Thyroid gland (tissue), 4 donors: ENCODE measurements around the gene ANKRD1. TPM values are rescaled to one million over a fixed set of nuclear protein-coding genes. Genes with fewer than 3 reads are reported as not detected.

Source experiments
- DNase-seq, 2 donors: peaks; one replicate each; pipeline ENCODE4 v3.0.0-alpha.2; 2019
- H3K27ac ChIP-seq, 3 donors: fragments of 200-600 bp; sonication (generic); 1 replicate in 2 of 3; 2 replicates in 1 of 3; pipeline ENCODE4 v1.5.1; 2016 to 2019; ENCODE audit warnings: mild to moderate bottlenecking in 1 of 3, moderate library complexity in 1 of 3
- H3K27me3 ChIP-seq: fragments of 200-600 bp; sonication (generic); one replicate; pipeline ENCODE4 v1.5.1; 2019
- H3K36me3 ChIP-seq, 2 donors: fragments of 200-600 bp; sonication (generic); one replicate each; pipeline ENCODE4 v1.5.1; 2016 to 2019
- H3K4me1 ChIP-seq, 2 donors: fragments of 200-600 bp; sonication (generic); one replicate each; pipeline ENCODE4 v1.5.1; 2017 to 2019
- H3K4me3 ChIP-seq, 3 donors: fragments of 200-600 bp; sonication (generic); replicated peaks in 1 of 3; 1 replicate in 2 of 3; 2 replicates in 1 of 3; pipeline ENCODE4 v1.5.1; 2016; ENCODE audit warnings: mild to moderate bottlenecking in 1 of 3
- H3K9me3 ChIP-seq: fragments of 200-600 bp; sonication (generic); one replicate; pipeline ENCODE4 v1.5.1; 2017
- CTCF ChIP-seq, 6 experiments: fragments of 200-600 bp in 3 of 6; fragments of 450-650 bp in 3 of 6; sonication (generic) in 3 of 6; IDR thresholded peaks; one replicate each; pipeline ENCODE4 v1.5.1; 2016 to 2019; ENCODE audit warnings: antibody characterized with exemption in 6 of 6, mild to moderate bottlenecking in 2 of 6, inconsistent platforms in 1 of 6, moderate library complexity in 1 of 6
- POLR2A ChIP-seq, 2 donors: fragments of 450-650 bp; IDR thresholded peaks; one replicate each; pipeline ENCODE4 v1.6.1; 2017; ENCODE audit warnings: antibody characterized with exemption in 2 of 2, mild to moderate bottlenecking in 2 of 2, moderate library complexity in 1 of 2
- WGBS, 2 donors: methylation state at CpG; one replicate each; pipeline ENCODE4 v1.1.5; 2017; 5-methylcytosine and 5-hydroxymethylcytosine counted together
- intact Hi-C: fragments of 100-400 bp; cut with DNase I; formaldehyde crosslinking; loops from one replicate; pipeline ENCODE4 v1.15.1; 2023
- total RNA-seq, 4 donors: library from RNA; depleted of rRNA; stranded (reverse); fragments of >200 nt; gene quantifications; one replicate each; pipeline ENCODE4 v1.2.3, GENCODE V29; 2016

The ANKRD1 gene
- total RNA-seq, 4 donors from 2014 or later: 0.94 TPM; not detected in 3

GRCh38 chr10:90919683-90920574, 958 bp downstream of the ANKRD1 start:
- Histone ChIP-seq H3K27ac (no peak overlapping the region), H3K4me1 (no peaks in the 10 kb centered on the region), H3K4me3 (no peak overlapping the region), H3K27me3 (no peaks in the 10 kb centered on the region), H3K36me3 (no peaks in the 10 kb centered on the region), H3K9me3 (no peaks in the 10 kb centered on the region)
- intact Hi-C loops: no loop called here
- WGBS, 2 donors: 53 to 72% methylated on average over 8 of the region's 8 CpGs
- TF ChIP-seq CTCF (IDR thresholded peaks at IDR 0.05): no peak
- no peak for TF ChIP-seq POLR2A (IDR thresholded peaks at IDR 0.05)
- DNase-seq: no peak

GRCh38 chr10:90917968-90918318, 2.9 kb downstream of the ANKRD1 start:
- Histone ChIP-seq H3K27me3 (no peaks in the 10 kb centered on the region), H3K27ac (no peak overlapping the region), H3K4me3 (no peak overlapping the region), H3K9me3 (no peaks in the 10 kb centered on the region), H3K4me1 (no peaks in the 10 kb centered on the region), H3K36me3 (no peaks in the 10 kb centered on the region)
- DNase-seq: no peak
- 90 to 92% methylated on average over 3 of the region's 3 CpGs for WGBS, 2 donors
- TF ChIP-seq POLR2A (IDR thresholded peaks at IDR 0.05) (no peak), CTCF (IDR thresholded peaks at IDR 0.05) (no peak)
- intact Hi-C loops: no loop called here

- H3K4me3 ChIP-seq: no peak overlapping the region
- no peak for TF ChIP-seq CTCF (IDR thresholded peaks at IDR 0.05)
- TF ChIP-seq POLR2A (IDR thresholded peaks at IDR 0.05): no peak
- H3K27ac ChIP-seq: no peak overlapping the region
- 66 to 74% methylated on average over 8 of the region's 8 CpGs for WGBS, 2 donors
- H3K27me3 ChIP-seq: no peaks in the 10 kb centered on the region
- intact Hi-C loops: no loop called here
- no peak for DNase-seq
- H3K4me1 ChIP-seq: no peaks in the 10 kb centered on the region
- H3K36me3 ChIP-seq: no peaks in the 10 kb centered on the region
- no peaks in the 10 kb centered on the region for H3K9me3 ChIP-seq
These were observed 3.5 kb downstream of the ANKRD1 start for GRCh38 chr10:90917238-90917967.

- WGBS, 2 donors: 79 to 82% methylated on average over 6 of the region's 6 CpGs
- intact Hi-C loops: no loop called here
- H3K4me1 ChIP-seq: no peaks in the 10 kb centered on the region
- H3K4me3 ChIP-seq: no peak overlapping the region
- no peak for DNase-seq
- H3K27me3 ChIP-seq: no peaks in the 10 kb centered on the region
- H3K9me3 ChIP-seq: no peaks in the 10 kb centered on the region
- TF ChIP-seq CTCF (IDR thresholded peaks at IDR 0.05): no peak
- TF ChIP-seq POLR2A (IDR thresholded peaks at IDR 0.05): no peak
- H3K27ac ChIP-seq: no peak overlapping the region
- no peaks in the 10 kb centered on the region for H3K36me3 ChIP-seq
These were observed 4.3 kb downstream of the ANKRD1 start for GRCh38 chr10:90916392-90917237.
